ENCODE measurements around the gene FGD6.
A peak's percentile ranks its signal among the peaks of the same experiment; 100 is the strongest.
"Not testable (repeated sequence)": the region's sequence is repeated elsewhere in the genome, so short reads cannot be mapped to it uniquely, and the experiment has no call there.

Gene FGD6

GRCh38 chr12:95178136-95178535, 39.1 kb downstream of the FGD6 start:
- DNase-seq (ENCODE audit: low read depth, low spot score), result no peak

- no peak for DNase-seq (ENCODE audit: low read depth, low spot score)
These were observed 40.0 kb downstream of the FGD6 start for GRCh38 chr12:95177201-95177768.

- DNase-seq (ENCODE audit: low read depth, low spot score), result peak; percentile 57
These were observed 43.6 kb downstream of the FGD6 start for GRCh38 chr12:95173392-95174251.

- peak; percentile 41 for DNase-seq (ENCODE audit: low read depth, low spot score)
These were observed 47.9 kb downstream of the FGD6 start for GRCh38 chr12:95169368-95169767.

GRCh38 chr12:95168746-95169145, 48.5 kb downstream of the FGD6 start:
- no peak for DNase-seq (ENCODE audit: low read depth, low spot score)

- DNase-seq (ENCODE audit: low read depth, low spot score), result no peak
These were observed 52.6 kb downstream of the FGD6 start for GRCh38 chr12:95164656-95165055.

- DNase-seq (ENCODE audit: low read depth, low spot score), result no peak
These were observed 58.3 kb downstream of the FGD6 start for GRCh38 chr12:95158919-95159318.

- DNase-seq (ENCODE audit: low read depth, low spot score), result no peak
These were observed 65.4 kb downstream of the FGD6 start for GRCh38 chr12:95151821-95152220.

- DNase-seq (ENCODE audit: low read depth, low spot score), result no peak
These were observed 65.9 kb downstream of the FGD6 start for GRCh38 chr12:95151406-95151805.

- no peak for DNase-seq (ENCODE audit: low read depth, low spot score)
These were observed 66.8 kb downstream of the FGD6 start for GRCh38 chr12:95150501-95150900.

- DNase-seq (ENCODE audit: low read depth, low spot score), result no peak
These were observed 69.4 kb downstream of the FGD6 start for GRCh38 chr12:95147866-95148265.

GRCh38 chr12:95146769-95147168, 70.5 kb downstream of the FGD6 start:
- DNase-seq (ENCODE audit: low read depth, low spot score), result no peak

GRCh38 chr12:95143621-95144205, 73.6 kb downstream of the FGD6 start:
- DNase-seq (ENCODE audit: low read depth, low spot score), result no peak

- DNase-seq (ENCODE audit: low read depth, low spot score), result no peak
These were observed 74.7 kb downstream of the FGD6 start for GRCh38 chr12:95142431-95143151.

- DNase-seq (ENCODE audit: low read depth, low spot score), result no peak
These were observed 76.0 kb downstream of the FGD6 start for GRCh38 chr12:95141310-95141709.

GRCh38 chr12:95138031-95138430, 79.2 kb downstream of the FGD6 start:
- DNase-seq (ENCODE audit: low read depth, low spot score), result not testable (repeated sequence)

- no peak for DNase-seq (ENCODE audit: low read depth, low spot score)
These were observed 80.7 kb downstream of the FGD6 start for GRCh38 chr12:95136598-95136997.

- no peak for DNase-seq (ENCODE audit: low read depth, low spot score)
These were observed 83.2 kb downstream of the FGD6 start for GRCh38 chr12:95134085-95134484.

GRCh38 chr12:95131589-95132340, 85.5 kb downstream of the FGD6 start:
- no peak for DNase-seq (ENCODE audit: low read depth, low spot score)

GRCh38 chr12:95130096-95130495, 87.2 kb downstream of the FGD6 start:
- no peak for DNase-seq (ENCODE audit: low read depth, low spot score)

- no peak for DNase-seq (ENCODE audit: low read depth, low spot score)
These were observed 88.2 kb downstream of the FGD6 start for GRCh38 chr12:95129115-95129514.
